ENCODE results near the gene ARPP19. TPM values are rescaled to one million over a fixed set of nuclear protein-coding genes. Genes with fewer than 3 reads are reported as not detected.
"Not testable (repeated sequence)": the region's sequence is repeated elsewhere in the genome, so short reads cannot be mapped to it uniquely, and the experiment has no call there.

Gene ARPP19
- total RNA-seq, 6 experiments from 2014 or later, result 47.0 to 73.9 (median 51.6) TPM

DNA sequence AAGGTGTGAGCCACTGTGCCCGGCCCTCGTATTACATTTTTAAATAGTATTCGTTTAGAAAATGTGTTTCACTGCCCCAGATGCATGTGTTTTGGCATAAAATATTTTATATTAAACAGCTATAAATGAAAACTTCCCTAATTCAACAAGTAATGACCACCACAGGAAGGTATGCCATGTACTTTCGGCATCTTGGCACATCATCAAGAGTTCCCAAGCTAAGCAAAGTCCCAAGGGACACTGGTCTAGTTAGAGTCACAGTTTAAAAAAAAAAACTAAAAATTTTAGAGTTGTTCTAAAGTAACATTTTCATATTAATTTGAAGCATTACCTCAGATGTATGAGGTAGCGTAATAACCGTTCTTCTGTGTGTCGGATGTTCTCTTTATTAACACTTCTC lies 15.6 kb upstream of the ARPP19 start:
- peaks cover 0 to 54% (median 16%) of the 10 kb centered on the region in 4 donors for H3K36me3 ChIP-seq
- 96% methylated on average over 7 of the region's 7 CpGs for WGBS (ENCODE audit: insufficient coverage, low coverage, low lambda C conversion rate, missing lambda C conversion rate)

DNA sequence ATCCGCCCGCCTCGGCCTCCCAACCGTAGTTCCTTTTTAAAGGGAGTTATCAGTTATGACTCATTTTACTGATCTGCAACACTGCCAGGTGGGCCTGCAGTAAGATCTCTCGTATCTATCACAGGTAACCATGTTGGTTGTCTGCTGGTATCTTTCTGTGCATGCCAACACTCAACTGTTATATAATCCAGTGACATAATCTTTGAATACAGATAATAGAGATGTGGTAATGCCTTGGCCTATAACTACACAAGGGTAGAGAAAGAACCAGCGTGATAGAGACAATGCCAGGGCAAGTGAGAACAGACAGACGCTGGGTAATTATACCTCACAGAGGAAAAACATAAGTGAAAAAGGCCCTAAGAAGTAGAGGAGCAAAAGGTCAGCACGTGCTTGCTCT lies 11.0 kb upstream of the ARPP19 start:
- Histone ChIP-seq H3K27me3 (no peaks in the 10 kb centered on the region), H3K4me1 (no peaks in the 10 kb centered on the region), H3K27ac (no peak overlapping the region), H3K9me3 (no peaks in the 10 kb centered on the region), H3K36me3 (peaks cover 0 to 25% (median 10%) of the 10 kb centered on the region in 4 donors), H3K4me3 (no peak overlapping the region)
- intact Hi-C loops (cut with DNase I), result loop anchor here in 1 of 2 donors (10.0 kb wide), 1 partner anchor 105 kb away; no protein-coding TSS in a partner anchor
- 69% methylated on average over 5 of the region's 8 CpGs for WGBS (ENCODE audit: insufficient coverage, low coverage, low lambda C conversion rate, missing lambda C conversion rate)
- DNase-seq (no peak), ATAC-seq (peak in 1 of 4 donors; percentile 36)
- TF ChIP-seq CTCF (IDR thresholded peaks at IDR 0.05) (no peak), POLR2A (IDR thresholded peaks at IDR 0.05) (no peak)

More for the DNA sequence above, 15.6 kb upstream of the ARPP19 start:
- Histone ChIP-seq H3K27me3 (no peaks in the 10 kb centered on the region), H3K9me3 (no peaks in the 10 kb centered on the region), H3K4me1 (no peaks in the 10 kb centered on the region), H3K27ac (no peak overlapping the region), H3K4me3 (no peak overlapping the region)
- intact Hi-C loops (cut with DNase I), result loop anchor here in 1 of 2 donors (10.0 kb wide), 1 partner anchor 100 kb away; no protein-coding TSS in a partner anchor
- DNase-seq (no peak), ATAC-seq (no peak)
- no peak for TF ChIP-seq POLR2A (IDR thresholded peaks at IDR 0.05)

GRCh38 chr15:52576692-52577091 lies 7.9 kb upstream of the ARPP19 start:
- 93% methylated on average over 2 of the region's 2 CpGs for WGBS (ENCODE audit: insufficient coverage, low coverage, low lambda C conversion rate, missing lambda C conversion rate)
- H3K36me3 ChIP-seq, result peaks cover 0 to 7% (median 2%) of the 10 kb centered on the region in 4 donors
- no peak overlapping the region for H3K4me3 ChIP-seq
- no peaks in the 10 kb centered on the region for H3K4me1 ChIP-seq
- intact Hi-C loops (cut with DNase I), result no loop called here
- H3K27me3 ChIP-seq, result no peaks in the 10 kb centered on the region
- TF ChIP-seq CTCF (IDR thresholded peaks at IDR 0.05) (no peak), POLR2A (IDR thresholded peaks at IDR 0.05) (no peak)
- ATAC-seq, result no peak
- no peak for DNase-seq
- no peak overlapping the region for H3K27ac ChIP-seq
- H3K9me3 ChIP-seq, result no peaks in the 10 kb centered on the region

DNA sequence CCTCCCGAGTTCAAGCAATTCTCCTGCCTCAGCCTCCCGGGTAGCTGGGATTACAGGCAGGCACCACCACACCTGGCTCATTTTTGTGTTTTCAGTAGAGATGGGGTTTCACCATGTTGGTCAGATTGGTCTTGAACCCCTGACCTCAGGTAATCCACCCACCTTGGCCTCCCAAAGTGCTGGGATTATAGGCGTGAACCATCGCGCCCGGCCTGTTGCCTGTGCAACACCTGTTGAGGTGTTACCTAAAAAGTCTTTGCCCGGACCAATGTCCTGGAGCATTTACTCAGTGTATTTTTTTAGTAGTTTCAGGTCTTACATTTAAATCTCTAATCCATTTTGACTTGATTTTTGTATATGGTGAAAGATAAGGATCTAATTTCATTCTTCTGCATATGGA lies 6.7 kb upstream of the ARPP19 start:
- WGBS (ENCODE audit: insufficient coverage, low coverage, low lambda C conversion rate, missing lambda C conversion rate), result 68% methylated on average over 3 of the region's 7 CpGs
- intact Hi-C loops (cut with DNase I); ATAC-seq: not testable (repeated sequence)

DNA sequence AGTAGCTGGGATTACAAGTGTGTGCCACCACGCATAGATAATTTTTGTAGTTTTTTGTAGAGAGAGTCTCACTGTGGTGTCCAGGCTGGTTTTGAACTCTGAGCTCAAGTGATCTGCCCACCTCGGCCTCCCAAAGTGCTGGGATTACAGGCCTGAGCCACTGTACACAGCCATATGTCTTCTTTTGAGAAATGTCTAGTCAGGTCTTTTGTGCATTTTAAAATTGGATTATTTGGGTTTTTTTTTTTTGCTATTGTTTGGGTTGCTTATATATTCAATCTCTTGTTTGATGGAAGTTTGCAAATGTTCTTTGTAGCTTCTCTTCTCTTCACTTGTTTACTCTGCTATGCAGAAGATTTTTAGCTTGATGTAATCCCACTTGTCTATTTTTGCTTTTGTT lies 6.2 kb upstream of the ARPP19 start:
- TF ChIP-seq CTCF (IDR thresholded peaks at IDR 0.05) (no peak), POLR2A (IDR thresholded peaks at IDR 0.05) (no peak)
- Histone ChIP-seq H3K4me3 (no peak overlapping the region), H3K36me3 (no peaks in the 10 kb centered on the region), H3K27ac (no peak overlapping the region), H3K9me3 (no peaks in the 10 kb centered on the region), H3K4me1 (no peaks in the 10 kb centered on the region), H3K27me3 (no peaks in the 10 kb centered on the region)
- WGBS (ENCODE audit: insufficient coverage, low coverage, low lambda C conversion rate, missing lambda C conversion rate), result 84% methylated on average over 2 of the region's 2 CpGs
- intact Hi-C loops (cut with DNase I), result no loop called here
- no peak for ATAC-seq
- no peak for DNase-seq

More for the DNA sequence above, 6.7 kb upstream of the ARPP19 start:
- H3K27ac ChIP-seq, H3K27me3 ChIP-seq, DNase-seq, H3K36me3 ChIP-seq, H3K9me3 ChIP-seq, H3K4me1 ChIP-seq, H3K4me3 ChIP-seq: not testable (repeated sequence)

GRCh38 chr15:52574623-52575022 lies 5.8 kb upstream of the ARPP19 start:
- H3K27ac ChIP-seq; H3K9me3 ChIP-seq; intact Hi-C loops (cut with DNase I); H3K4me3 ChIP-seq; H3K36me3 ChIP-seq; H3K27me3 ChIP-seq; DNase-seq; H3K4me1 ChIP-seq: not testable (repeated sequence)
- 60% methylated on average over 2 of the region's 3 CpGs for WGBS (ENCODE audit: insufficient coverage, low coverage, low lambda C conversion rate, missing lambda C conversion rate)
- ATAC-seq, result peak; percentile 42 to 89 (median 73)

Measured in right lobe of liver (tissue), 6 donors.